ENCODE data around the gene ZNF429.
"Not testable (repeated sequence)": the region's sequence is repeated elsewhere in the genome, so short reads cannot be mapped to it uniquely, and the experiment has no call there.

The ZNF429 gene

GRCh38 chr19:21586311-21587116, 81.1 kb downstream of the ZNF429 start:
- intact Hi-C loops (cut with DNase I) = no loop called here
- DNase-seq = peak in 11 of 42 donors; percentile 11 to 51 (median 23)

DNA sequence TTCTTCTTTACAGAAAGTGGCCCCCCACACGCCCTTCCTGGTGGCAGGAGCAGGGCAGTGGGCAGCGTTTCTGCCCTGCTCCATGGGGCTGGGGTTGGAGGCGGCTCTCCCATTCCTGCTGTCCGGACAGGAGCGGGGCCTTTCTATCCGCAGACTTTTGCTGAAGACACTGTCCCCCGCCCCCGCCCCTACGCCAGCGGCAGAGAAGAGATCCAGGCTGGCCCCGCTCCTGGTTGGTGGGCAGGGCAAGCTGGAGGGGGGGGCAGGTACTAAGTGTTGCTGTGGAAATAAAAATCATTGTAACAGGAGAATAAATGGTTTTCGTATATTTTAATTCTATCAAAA, 81.7 kb downstream of the ZNF429 start:
- intact Hi-C loops (cut with DNase I) = no loop called here
- peak in 1 of 42 donors; percentile 3 for DNase-seq

GRCh38 chr19:21587549-21587948, 82.1 kb downstream of the ZNF429 start:
- DNase-seq = no peak
- intact Hi-C loops (cut with DNase I) = no loop called here

- intact Hi-C loops (cut with DNase I) = no loop called here
- DNase-seq = no peak
Measured at GRCh38 chr19:21588065-21588601, 82.7 kb downstream of the ZNF429 start.

- intact Hi-C loops (cut with DNase I) = no loop called here
- DNase-seq = no peak
Measured at GRCh38 chr19:21590867-21591266, 85.5 kb downstream of the ZNF429 start.

DNA sequence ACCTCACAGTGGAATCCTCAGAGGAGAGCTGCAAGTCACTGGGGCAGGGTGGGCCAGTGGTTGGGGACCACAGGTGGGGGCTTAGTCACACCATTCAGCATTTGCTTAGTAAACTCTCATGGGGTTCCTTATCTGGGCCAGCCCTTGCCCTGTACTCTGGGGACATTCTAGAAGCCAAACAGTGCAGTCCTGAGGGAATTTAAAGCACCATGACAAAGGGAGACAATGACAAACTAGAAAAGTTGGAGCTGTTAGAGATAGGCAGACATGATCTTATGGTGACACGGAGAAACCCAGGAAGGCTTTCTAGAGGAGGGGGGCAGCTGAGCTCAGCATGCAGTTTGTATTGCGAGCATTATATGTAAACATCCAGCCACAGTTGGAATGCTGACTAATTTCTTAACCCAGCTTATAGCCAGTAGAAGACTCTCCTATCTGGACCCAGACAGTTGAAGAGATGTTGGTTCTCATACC, 87.6 kb downstream of the ZNF429 start:
- DNase-seq = no peak
- intact Hi-C loops (cut with DNase I) = no loop called here

- intact Hi-C loops (cut with DNase I) = no loop called here
- DNase-seq = no peak
Measured at GRCh38 chr19:21593502-21593901, 88.1 kb downstream of the ZNF429 start.

- DNase-seq = peak in 2 of 42 donors; percentile 9 to 59
- intact Hi-C loops (cut with DNase I) = no loop called here
Measured at GRCh38 chr19:21593934-21594820, 88.8 kb downstream of the ZNF429 start.

DNA sequence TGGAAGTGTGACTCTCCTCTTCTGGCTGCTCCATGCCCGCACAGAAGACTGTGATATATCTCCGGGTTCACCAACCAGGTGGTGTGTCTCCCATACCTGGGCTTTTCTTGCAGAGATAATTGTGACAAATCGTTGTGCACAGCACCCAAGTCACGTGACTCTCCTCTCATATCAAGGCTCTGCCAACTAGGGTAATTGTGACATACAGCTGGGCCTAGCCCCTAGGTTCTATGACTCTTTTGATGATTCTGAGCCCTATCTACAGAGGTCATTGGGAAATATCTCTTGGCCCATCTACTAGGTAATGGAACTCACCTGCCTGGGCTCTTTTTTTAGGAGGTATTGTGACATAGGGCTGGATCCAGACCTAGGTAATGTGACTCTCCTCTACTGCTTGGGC, 89.8 kb downstream of the ZNF429 start:
- intact Hi-C loops (cut with DNase I) = no loop called here

DNA sequence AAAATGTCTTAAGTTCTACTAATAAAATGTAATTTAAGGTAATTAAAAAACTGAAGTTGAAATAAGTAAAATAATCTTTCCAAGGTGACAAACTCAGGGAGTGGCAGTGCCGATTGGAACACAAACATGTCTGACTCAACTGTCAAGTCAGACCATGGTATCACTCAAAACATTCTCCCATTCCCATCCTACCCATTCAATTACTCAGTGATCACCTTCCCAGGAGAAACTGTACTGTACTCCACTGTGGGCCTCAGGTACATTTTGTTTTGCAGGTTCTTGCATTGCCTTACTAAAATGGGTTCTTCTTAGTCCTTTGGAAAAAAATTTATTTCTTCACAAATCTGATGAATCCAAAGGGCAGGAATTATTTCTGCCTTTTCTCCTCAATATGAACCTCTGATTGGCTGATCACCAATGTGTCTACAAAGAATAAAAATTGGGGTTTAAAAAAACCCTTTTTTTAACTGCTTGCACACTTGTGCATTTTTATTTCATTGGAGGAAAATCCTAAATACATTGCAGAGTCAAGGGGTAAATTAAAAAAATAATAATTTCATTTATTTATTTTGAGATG, 96.8 kb downstream of the ZNF429 start:
- DNase-seq = no peak
- intact Hi-C loops (cut with DNase I) = no loop called here

More for the DNA sequence above, 89.8 kb downstream of the ZNF429 start:
- no peak for DNase-seq

DNA sequence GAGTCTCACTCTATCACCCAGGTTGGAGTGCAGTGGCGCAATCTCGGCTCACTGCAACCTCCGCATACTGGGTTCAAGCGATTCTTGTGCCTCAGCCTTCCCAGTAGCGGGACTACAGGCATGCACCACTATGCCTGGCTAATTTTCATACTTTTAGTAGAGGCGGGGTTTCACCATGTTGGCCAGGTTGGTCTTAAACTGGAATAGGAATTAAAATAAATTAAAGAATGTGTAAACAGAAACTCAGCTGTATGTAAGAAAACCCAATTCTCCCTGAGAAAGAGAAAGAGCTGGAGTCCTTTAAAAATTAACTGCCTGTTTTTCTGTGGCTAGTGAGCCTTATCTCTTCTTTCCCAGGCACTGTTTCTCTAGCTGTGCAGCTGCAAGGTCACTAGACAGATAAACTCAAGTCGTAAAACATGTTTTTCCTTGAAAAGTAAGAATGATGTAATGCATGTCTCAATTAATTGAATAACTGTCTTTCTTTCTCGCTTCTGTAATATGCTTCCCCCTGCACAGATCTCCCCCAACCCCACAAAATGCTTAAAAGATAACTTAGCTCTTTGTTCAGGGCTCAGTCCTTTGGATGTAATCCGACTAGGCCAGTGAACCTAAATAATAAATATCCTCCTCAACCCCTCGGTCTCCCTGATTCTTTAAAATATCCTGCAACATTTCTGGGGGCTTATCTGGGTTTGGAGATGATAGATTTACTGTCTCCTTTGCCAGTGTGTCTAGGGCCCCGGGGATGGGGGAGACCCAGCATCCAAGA, 97.4 kb downstream of the ZNF429 start:
- DNase-seq; intact Hi-C loops (cut with DNase I): not testable (repeated sequence)

DNA sequence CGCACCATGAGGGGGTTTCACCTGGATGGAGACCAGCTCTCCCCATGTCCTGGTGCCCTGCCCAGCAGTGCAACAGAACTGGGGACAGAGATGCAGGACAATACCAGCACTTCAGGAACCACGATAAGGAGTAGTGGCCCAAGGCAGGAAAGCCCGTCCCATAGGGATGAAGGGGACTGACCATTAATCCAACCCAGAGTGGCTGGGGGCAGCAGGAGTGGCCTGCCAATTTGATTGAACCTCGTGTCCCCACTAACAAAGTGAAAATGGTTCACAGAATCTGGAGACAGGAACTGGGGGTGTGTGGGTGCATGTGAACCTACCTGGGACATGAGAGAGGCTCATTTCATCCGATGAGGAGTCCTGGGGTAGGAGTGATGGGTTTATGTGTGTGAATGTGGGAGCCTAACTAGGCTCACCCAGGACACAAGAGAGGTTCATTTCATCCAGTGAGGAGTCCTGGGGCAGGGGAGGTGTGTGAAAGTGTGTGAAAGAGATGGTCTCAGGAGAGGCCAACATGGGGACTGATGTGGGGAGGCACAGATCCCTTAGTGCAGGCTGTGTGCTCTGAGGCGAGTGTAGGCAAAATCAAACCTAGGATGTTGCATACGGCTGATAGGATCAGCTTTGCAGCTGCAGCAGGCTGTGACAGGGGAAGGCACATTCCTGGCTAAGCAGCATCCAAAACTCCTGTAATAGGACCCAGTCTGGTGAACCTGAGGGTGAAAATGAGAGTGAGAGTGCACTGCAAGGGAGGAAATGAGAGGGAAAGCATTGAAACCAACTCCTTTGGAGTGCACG, 98.2 kb downstream of the ZNF429 start:
- intact Hi-C loops (cut with DNase I) = no loop called here
- no peak for DNase-seq

DNA sequence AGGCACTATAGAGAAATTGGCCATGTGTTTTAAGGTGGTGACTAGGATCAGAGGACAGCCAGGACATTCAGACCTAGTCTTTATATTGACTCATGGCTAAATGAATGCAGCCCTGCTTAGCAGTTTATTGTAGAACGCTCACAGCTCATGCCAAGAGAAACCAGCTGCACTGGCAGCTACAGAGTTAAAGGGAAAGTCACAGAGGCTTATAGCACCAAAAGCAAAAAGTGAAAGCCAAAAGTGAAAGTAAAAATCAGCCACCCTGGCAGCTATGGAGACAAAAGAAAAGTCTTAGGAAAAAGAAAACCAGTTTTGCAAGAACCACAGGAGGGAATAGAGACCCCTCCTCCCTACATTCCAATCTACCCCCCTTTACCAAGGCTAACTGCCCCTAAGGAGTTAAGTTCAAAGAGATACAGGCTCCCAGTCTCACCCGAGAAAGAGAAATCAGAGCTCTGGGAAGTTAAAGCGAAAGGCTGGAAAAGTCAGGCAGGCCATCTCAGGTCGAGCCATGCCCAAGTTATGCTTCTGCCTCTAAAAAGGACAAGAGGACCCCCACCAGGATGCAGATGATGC, 99.0 kb downstream of the ZNF429 start:
- intact Hi-C loops (cut with DNase I) = no loop called here
- DNase-seq = no peak
